HG03571 (cell line): ENCODE measurements around the gene CNGB1.
A peak's percentile ranks its signal among the peaks of the same experiment; 100 is the strongest.
"Not testable (repeated sequence)": the region's sequence is repeated elsewhere in the genome, so short reads cannot be mapped to it uniquely, and the experiment has no call there.

Experiments used
- ATAC-seq: cut with Tn5 transposase; IDR thresholded peaks from one replicate; pipeline ENCODE4 v1.9.1; 2021; ENCODE audit not compliant: unreplicated experiment

Gene CNGB1

DNA sequence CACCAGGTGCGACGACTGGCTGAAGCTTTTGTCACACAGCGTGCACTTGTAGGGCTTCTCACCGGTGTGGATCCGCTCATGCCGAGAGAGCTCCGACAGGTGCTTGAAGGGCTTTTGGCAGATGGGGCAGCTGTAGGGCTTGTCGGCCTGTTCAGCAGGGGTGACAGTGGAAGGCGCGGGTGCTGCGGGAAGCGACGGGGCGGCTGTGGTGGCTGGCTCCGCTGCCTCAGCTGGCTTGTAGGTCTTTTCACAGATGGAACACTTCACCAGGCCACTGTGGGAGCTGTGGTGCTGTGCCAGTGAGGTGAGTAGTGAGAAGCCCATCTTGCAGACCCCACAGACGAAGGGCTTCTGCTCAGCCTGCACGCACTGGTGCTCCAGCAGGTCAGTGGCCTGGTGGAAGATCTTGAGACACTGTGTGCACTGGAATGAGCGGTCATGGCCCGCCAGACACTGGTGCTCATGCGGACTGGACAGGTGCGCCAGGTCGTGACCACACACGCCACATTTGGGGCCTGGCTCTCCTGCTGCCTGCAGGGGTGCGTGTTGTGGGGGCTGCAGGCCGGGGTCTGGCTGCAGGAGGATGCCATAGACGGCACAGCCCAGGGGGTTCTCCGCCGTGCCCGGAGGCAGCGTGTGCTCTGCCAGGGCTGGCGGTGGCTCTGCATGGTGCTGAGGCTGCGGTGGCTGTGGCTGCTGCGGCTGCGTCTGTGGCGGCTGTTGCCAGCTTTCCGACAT lies 26.8 kb upstream of the CNGB1 start:
- no peak for ATAC-seq

DNA sequence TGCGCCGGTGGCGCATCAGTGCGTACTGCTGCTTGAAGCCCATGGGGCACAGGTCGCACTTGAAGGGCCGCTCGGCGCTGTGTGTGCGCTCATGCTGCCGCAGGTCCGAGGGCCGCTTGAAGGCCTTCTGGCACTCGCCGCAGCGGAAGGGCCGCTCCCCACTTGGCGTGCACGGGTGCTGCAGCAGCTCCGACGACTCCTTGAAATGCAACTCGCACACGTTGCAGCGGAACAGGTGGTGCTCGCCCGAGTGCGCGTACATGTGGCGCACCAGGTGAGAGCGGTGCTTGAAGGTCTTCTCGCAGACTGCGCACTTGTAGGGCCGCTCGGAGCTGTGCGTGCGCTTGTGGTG lies 26.2 kb upstream of the CNGB1 start:
- no peak for ATAC-seq

DNA sequence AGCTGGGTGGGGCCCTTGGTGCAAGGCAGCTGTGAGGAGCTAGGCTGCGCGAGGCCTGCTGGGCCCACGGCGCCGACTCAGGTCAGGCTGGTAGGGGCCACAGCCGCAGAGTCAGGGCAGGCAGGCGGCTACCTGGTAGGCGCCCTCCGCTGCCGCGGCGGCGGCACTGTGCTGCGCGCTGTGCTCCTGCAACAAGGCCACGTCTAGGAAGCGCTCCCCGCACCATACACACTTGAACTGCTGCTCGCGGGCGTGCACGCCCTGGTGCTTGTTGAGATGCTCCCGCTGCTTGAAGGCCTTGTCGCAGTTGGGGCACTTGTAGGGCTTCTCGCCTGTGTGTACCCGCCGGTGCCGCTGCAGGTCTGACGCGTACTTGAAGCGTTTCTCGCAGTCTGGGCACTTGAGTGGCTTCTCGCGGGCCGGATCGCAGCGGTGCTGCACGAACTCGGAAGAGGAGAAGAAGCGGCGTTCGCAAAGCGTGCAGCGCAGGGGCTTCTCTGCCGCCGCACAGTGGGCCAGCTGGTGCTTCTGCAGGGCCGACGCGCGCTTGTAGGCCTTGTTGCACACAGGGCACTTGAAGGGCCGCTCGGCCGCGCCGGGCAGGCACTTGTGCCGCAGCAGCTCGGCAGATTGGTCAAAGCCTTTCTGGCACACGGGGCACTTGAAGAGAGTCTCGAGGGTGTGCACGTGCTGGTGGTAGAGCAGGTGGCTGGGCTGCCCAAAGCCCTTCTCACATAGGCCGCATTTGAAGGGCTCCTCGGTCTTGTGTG lies 25.7 kb upstream of the CNGB1 start:
- no peak for ATAC-seq

DNA sequence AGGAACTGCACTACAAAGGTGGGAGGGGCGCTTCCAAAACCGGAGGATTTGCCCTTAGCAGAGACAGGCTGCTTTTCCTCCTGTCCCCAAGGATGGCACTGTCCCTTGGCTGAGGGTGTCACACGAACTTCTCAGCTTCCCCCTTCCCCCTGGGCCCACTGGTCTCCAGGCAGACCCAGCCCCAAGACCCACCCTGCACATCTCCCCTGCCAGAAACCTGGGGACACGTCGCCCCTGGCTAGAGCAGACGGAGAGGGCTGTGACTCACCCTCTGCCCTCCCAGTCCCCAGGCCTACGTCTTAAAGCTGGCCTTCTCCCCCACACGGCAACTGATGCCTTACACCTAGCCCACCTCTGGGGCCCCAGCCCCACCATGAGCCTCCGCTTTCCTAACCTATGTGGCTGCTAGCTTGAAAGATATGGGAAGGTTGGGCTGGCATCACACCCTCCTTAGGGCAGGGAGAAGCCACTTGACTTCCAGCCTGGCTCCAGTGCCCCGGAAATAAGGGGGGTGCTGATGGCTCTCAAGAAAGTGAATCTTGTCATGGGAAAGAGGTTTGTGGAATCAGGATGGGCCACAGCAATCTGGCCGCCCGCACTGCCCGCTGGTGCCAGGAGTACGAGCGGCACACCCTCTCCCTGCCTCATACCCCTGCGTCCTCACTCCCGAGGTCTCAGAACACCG lies 24.9 kb upstream of the CNGB1 start:
- no peak for ATAC-seq

DNA sequence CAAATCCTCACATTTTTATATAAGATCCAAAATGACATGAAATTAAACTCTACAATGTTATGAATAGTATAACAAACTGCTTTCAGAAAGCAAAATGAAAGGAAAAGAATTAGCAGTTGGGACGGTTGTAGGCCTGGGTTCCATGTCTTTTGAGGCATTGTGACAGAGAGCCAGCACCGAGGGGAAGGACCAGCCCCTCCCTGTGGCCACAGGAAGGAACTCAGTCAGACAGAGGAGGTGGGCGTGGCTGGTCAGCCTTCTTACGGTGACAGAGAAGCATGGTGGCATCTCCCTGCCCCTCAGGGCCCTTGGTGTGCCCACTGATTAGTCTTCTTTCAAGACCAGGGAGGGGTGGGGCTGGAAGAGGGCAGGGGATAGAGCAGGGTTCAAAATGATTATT lies 23.9 kb upstream of the CNGB1 start:
- ATAC-seq = peak; percentile 43

DNA sequence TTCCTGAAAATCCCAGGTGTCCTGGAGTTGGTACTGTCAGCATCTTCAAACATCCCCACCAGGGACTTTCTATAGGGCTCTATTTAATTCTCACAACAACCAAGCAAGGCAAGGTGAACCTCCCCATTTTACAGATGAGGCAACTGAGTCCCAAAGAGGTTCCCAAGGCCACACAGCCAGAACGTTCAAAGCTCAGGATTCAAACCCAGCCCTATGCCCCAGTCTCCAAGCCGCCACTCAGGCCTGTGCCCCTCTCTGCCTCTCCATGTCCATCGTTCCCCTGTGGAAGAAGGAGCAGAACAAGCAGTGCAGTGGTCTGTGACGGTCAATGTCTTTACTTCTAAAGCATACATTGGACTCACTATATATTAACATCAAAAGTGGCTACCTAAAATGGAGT lies 23.4 kb upstream of the CNGB1 start:
- no peak for ATAC-seq

DNA sequence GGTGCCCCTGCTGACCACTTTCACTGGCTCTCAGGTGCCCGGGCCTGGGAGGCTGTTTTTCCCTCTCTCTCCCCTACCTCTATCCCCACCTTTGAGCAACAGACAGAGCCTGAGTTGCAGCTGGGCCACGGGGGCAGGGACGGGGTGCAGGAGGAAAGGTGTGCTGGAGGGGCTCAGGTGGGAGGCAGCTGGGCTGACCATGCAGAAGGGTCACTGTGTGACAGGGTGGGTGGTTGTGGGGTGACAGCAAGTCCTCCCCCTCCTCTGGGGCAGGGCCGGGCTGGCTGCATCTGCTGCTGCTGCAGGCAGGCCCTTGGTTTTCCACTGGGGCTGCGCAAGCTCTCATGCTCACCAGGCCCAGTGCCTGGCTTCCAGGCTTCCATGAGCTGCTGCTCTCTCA lies 23.0 kb upstream of the CNGB1 start:
- no peak for ATAC-seq

DNA sequence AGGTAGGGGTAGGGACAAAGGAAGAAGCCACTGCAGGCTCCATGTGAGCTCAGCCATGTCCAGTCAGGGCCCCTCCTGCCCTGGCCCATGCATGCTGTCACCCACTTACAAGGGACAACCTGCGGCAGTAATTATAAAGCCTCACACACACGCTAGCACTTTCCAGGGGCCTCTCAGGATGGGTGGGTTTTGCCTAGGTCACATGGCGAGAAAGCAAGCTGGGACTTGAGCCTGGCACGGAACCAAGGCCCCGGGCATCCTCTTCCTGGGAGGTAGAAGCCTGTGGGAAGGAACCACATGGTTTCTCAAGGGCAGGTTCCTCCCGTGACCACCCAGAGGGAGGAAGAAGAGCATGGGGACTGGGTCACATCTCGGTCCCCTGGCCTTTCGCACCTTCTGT lies 22.5 kb upstream of the CNGB1 start:
- ATAC-seq = no peak

DNA sequence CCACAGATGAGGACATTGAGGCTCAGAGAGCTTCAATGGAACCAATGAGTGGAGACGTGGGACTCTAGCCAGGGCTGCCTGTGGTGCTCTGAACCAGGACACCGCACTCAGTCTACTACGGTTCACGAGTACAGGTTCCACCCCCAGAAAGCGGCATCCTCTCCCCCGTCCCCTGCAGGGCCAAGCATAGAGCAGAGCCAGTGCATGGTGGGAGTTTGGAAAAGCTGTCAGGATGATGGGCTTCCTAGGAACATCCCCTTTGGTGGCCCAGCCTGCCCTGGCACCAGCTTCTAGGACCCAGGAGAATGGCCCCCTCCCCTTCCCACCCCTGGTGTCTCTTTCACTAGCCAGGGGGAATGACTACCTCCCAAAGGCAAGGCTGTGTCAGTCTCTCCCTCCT lies 21.2 kb upstream of the CNGB1 start:
- ATAC-seq = no peak

DNA sequence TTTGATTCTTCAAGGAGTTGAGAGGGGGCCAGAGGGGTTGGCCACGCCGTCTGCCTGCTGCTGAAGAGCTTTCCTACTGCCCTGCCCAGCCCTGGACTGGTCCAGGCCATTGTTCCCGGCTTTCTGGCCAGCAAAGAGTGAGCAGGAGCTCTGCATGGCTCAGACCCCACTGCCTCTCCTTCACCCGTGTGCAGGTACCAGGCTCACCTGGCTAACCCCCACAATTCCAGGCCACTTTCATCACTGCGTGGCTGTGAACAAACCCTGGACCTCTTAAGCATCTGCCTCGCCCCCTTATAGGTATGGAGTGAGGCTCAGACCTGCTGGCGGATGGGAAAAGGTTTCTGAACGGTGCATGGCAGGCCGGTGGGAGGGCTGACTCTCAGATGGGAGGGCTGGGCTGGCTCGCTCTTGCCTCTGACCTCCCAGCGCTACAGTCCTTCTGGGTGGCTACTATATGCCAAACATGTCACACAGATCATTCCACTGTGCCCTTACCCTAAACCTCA lies 20.7 kb upstream of the CNGB1 start:
- no peak for ATAC-seq

DNA sequence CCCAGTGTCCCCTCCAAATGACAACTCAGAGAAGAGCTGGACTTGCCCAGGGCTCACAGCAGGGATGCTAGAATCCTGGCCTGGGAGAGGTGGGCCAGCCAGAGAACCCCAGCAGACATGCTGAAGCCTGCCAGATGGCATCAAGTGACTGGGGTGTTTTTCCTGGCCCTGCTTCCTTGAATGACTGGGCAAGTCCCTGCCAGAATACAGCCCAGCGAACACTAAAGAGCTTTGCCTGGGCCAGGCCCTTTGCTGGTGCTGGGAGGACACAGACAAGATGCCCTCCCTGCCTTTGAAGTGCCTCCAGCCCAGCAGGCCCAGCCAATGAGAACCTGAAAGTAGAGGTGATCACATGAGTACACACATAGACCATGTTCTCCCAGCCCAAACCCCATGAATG lies 18.0 kb upstream of the CNGB1 start:
- no peak for ATAC-seq

DNA sequence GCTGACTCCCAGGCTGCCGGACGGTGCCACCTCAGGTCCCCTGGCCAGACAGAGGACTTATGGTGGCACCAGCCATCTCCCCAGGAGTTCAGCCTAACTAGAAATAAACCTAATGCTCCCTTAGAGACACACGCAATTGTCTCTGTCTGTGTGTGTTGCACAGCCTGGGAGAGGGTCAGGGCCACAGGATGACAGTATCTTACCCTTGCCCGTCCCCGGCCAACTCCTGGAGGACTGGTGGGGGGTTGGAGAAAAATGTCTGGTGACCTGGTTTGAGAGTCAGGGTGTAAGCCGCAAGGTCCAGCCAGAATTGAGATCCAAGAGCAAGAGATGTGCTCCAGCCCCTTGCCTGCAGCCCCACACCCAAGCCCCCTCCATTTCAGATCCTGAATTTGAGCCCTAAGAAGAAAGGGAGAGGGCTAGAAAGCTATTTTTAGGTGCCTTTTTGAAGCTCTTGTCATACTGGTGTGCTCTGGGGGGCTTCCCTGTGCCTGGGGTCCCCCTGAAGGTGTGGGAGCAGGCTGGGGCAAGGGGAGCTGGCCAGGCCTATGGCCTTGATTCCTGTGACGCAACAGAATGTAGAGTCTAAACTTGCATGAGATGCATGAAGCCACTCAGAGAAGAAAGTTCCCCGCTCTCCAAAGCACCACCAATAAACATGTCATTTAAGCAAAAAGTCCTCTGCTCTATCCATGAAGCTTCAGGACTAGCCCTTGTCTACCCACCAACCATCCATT lies 16.7 kb upstream of the CNGB1 start:
- ATAC-seq = no peak

DNA sequence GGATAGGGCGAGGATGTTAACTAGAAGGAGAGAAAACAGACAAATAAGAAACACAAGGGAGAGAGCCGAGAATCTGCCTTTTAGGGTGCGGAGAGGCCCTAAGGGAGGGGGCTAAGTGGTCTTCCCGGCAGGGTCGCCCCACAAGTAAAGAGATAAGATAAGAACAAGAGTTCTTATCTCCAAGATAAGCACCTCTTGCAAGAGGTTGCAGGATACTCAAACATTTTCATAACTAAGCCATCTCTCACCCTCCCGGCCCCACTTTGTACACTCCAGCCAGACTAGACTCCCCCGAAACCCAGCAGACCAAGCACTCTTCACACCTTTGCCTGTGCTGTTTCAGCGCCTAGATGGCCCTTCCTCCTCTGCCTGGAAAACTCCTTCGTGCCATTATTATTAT lies 15.3 kb upstream of the CNGB1 start:
- no peak for ATAC-seq

DNA sequence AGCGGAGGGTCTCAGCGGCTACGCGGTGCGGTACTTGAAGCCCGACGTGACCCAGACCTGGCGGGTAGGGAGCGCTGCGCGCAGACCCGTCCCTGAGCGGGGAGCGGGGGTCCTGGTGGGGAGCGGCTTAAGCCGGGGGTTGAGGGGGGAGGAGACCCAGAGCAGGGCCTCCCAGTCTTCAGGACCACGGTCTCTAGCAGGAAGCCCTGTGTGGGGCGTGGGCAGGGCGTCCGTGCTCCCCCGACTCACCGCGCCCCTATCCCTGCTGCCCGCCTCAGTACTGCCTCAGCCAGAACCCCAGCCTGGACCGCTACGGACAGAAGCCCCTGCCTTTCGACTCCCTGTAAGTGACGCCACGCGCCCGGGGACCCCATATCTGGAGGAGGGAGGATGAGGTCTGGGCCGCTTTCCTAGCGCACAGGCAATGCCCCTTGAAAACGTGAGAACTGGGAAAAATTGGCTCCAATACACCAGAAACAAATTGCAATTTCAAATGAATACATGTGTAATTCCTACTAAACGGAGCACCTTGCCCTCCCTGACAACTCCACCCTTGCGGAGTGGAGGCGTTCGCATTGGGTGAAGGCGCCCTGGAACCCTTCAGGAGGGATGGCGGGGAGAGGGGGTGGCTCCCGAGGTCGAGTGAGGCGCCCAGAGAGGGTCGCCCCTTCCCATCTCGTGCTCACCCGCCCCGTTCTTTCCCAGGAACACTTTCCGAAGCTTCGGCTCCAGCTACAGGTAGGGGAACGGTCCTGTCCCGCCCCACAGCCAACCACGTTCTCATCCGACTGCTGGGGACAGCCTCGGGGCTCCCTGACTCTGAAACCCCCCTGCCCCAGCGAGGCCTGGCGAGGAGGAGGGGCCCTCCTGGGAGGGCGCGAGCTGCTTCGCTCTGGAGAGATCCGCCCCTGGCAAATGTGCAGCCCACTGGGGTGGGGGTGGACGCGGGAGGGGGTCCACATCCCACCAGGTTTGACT lies 14.6 kb upstream of the CNGB1 start:
- ATAC-seq = no peak

DNA sequence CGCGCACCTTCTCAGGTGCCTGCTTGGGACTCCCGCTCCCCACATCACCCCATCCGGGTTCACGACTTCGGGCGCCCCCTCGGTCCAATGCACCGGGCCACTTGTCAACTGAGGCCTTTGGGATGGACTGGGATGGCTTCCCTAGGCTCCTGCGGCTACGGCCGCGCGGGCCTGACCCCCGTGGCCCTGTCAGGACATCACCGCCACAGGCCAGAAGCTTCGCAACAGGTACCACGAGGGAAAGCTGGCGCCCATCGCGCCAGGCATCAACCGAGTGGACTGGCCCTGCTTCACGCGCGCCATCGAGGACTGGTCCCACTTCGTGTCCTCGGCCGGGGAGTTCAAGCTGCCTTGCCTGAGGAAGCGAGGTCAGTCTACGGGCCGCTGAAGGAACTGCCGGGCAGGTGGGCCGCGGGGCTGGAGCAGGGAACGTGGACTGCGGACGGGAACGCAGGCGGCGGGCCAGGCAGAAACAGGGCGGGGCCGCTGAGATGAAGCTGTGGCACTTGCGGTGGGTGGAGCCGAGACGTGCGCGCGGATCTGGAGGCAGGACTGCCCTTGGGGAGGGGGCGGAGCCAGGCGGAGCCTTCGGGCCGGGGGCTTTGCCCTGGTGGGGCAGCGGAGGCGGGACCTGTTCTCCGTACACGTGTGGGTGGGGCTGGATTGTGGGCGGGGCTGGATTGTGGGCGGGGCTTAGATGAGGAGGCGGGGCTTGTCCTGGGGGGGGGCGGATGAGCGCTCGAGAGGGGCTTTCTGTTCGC lies 13.7 kb upstream of the CNGB1 start:
- no peak for ATAC-seq

DNA sequence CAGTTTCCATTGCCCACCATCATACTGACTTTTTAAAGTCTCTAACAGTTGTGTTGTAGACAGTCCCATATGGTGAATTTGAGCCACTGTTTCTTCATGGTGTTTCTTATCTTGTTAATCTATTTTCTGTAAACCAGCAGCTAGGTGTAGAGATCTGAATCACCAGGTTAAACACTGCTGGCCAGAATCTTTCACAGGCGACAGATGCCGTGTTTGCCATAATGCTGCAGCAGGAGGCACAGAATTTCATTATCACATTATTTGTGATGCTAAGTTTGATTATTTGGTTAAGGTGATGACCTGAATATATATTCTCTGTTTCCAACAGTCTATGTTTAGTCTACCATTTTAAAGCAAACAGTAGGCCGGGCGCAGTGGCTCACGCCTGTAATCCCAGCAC lies 11.5 kb upstream of the CNGB1 start:
- ATAC-seq = no peak

DNA sequence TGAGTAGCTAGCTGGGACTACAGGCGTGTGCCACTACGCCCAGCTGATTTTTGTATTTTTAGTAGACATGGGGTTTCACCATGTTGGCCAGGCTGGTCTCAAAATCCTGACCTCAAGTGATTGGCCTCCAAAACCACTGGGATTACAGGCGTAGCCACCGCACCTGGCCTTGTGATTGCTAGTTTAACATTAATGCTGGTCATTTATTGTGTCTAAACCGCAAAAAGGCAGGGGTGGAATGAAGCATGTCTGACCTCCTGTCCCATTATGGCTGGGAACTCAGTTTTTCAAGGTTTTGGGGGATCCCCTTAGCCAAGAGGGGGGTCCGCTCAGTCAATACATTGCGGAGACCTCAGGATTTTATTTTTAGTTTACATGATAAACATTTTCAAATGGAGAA lies 10.7 kb upstream of the CNGB1 start:
- no peak for ATAC-seq

DNA sequence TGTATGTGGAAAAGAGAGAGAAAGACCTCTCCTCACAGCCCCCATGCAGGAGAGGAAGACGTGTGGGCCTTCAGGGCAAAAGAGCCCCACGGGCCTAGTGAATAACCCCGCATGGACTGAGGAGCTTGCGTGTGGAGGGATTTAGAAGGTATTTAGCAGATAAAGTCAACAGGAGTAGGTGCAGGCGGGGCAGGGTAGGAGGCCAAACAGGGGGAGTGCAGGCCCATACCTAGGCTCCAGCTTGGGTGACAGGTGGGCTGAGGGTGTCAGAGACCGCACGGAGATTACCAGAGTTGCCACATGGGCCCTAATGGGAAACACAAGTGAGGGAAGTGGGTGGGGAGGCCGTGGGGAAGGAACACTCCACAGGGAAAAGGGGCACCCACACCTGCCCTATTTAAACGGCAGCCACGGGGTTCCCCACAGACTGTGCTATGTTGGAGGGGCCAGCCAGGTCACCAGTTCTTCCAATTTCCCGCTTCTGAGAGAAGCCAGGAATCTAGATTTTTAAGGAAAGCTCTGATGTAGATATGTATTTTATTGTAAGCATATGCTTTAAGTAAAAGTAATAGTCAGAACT lies 8.2 kb upstream of the CNGB1 start:
- no peak for ATAC-seq

DNA sequence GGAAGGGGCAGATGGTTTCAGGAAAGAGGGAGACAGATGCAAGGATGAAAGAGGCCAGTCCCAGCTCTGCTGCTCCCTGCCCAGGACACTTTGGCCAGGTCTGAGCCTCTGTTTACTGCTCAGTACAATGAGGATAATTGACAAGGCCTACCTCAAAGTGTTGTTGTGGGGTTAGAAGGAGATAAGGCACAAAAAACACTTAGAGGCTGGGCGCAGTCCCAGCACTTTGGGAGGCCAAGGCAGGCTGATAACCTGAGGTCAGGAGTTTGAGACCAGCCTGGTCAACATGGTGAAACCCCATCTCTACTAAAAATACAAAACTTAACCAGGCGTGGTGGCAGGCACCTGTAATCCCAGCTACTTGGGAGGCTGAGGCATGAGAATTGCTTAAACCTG lies 7.1 kb upstream of the CNGB1 start:
- ATAC-seq = not testable (repeated sequence)
